ENCODE measurements around the gene CENPT.

Gene CENPT

DNA sequence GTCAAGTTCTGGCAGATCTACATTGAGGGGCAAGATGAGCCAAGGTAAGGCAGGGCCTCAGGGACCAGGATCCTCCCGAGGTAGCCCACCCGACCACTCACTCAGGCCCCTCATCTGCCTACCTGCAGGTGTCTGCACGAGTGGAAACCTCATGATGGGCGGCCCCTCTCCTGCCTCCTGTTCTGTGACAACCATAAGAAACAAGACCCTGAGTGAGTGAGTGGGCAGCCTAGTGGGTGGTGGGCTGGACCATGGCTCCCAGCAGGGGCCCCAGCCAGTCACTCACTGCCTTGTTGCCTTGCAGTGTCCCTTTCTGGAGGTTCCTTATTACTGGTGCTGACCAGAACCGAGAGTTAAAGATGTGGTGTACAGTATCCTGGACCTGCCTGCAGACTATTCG, 30.7 kb upstream of the CENPT start:
- Histone ChIP-seq H3K9ac (no peak overlapping the region), H3K36me3 (ENCODE audit: control insufficient read depth, insufficient read depth, low read length) (no peaks in the 10 kb centered on the region), H3K27me3 (ENCODE audit: control insufficient read depth, insufficient read depth, low read length) (no peaks in the 10 kb centered on the region), H3K79me2 (peaks cover 18% of the 10 kb centered on the region), H3K4me1 (peaks cover 5% of the 10 kb centered on the region), H3K4me2 (ENCODE audit: low read length) (no peak overlapping the region), H2AFZ (no peak overlapping the region), H3K27ac (no peak overlapping the region), H3K4me3 (ENCODE audit: low read depth, low read length) (no peak overlapping the region), H3K9me3 (ENCODE audit: control insufficient read depth, low read length) (no peaks in the 10 kb centered on the region)
- TF ChIP-seq, protein P1, sequence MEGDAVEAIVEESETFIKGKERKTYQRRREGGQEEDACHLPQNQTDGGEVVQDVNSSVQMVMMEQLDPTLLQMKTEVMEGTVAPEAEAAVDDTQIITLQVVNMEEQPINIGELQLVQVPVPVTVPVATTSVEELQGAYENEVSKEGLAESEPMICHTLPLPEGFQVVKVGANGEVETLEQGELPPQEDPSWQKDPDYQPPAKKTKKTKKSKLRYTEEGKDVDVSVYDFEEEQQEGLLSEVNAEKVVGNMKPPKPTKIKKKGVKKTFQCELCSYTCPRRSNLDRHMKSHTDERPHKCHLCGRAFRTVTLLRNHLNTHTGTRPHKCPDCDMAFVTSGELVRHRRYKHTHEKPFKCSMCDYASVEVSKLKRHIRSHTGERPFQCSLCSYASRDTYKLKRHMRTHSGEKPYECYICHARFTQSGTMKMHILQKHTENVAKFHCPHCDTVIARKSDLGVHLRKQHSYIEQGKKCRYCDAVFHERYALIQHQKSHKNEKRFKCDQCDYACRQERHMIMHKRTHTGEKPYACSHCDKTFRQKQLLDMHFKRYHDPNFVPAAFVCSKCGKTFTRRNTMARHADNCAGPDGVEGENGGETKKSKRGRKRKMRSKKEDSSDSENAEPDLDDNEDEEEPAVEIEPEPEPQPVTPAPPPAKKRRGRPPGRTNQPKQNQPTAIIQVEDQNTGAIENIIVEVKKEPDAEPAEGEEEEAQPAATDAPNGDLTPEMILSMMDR (IDR thresholded peaks at IDR 0.05): no peak

DNA sequence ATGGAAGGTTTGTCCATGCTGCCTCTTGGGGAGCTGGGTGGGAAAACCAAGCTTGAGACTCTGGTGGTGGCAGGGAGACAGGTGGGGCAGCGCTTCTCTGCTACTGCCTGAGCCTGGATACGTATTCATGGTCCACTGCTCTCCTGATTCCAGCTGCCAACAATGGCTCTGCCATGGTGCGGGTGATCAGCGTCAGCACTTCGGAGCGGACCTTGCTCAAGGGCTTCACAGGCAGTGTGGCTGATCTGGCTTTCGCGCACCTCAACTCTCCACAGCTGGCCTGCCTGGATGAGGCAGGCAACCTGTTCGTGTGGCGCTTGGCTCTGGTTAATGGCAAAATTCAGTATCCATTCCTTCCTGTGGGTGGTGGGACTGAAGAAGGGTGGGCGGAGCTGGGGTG, 29.6 kb upstream of the CENPT start:
- Histone ChIP-seq H2AFZ (no peak overlapping the region), H3K27ac (no peak overlapping the region), H3K9me3 (ENCODE audit: control insufficient read depth, low read length) (no peaks in the 10 kb centered on the region), H3K4me1 (peaks cover 11% of the 10 kb centered on the region), H3K4me3 (ENCODE audit: low read depth, low read length) (no peak overlapping the region), H3K79me2 (peaks cover 23% of the 10 kb centered on the region), H3K4me2 (ENCODE audit: low read length) (peak overlapping the region; percentile 33), H3K27me3 (ENCODE audit: control insufficient read depth, insufficient read depth, low read length) (no peaks in the 10 kb centered on the region), H3K9ac (no peak overlapping the region), H3K36me3 (ENCODE audit: control insufficient read depth, insufficient read depth, low read length) (no peaks in the 10 kb centered on the region)
- TF ChIP-seq, protein P1 (IDR thresholded peaks at IDR 0.05): no peak

DNA sequence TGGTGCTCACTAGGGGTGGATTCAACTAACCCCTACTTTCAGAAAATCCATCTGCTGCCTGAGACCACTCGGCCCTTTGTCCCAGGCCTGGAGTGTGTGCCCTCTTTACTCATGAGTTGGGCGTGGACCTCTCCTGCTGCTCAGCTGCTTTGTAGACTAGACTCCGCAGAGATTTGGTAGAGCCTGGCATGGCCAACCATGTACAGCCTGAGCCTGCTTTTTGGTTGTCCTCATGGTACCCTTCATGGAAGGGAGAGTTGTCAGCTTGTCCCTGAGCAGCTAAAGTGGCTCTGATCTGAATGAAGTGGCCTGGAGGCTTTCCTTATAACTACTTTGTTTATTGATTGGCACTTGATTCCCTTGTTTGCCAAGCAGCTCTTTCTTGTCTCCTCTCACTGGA, 26.9 kb upstream of the CENPT start:
- Histone ChIP-seq H3K9ac (no peak overlapping the region), H3K79me2 (peaks cover 23% of the 10 kb centered on the region), H2AFZ (no peak overlapping the region), H3K27me3 (ENCODE audit: control insufficient read depth, insufficient read depth, low read length) (no peaks in the 10 kb centered on the region), H3K4me3 (ENCODE audit: low read depth, low read length) (peak overlapping the region; percentile 72), H3K4me2 (ENCODE audit: low read length) (peak overlapping the region; percentile 85), H3K27ac (no peak overlapping the region), H3K4me1 (peaks cover 11% of the 10 kb centered on the region), H3K9me3 (ENCODE audit: control insufficient read depth, low read length) (no peaks in the 10 kb centered on the region), H3K36me3 (ENCODE audit: control insufficient read depth, insufficient read depth, low read length) (no peaks in the 10 kb centered on the region)
- TF ChIP-seq, protein P1 (IDR thresholded peaks at IDR 0.05): no peak

DNA sequence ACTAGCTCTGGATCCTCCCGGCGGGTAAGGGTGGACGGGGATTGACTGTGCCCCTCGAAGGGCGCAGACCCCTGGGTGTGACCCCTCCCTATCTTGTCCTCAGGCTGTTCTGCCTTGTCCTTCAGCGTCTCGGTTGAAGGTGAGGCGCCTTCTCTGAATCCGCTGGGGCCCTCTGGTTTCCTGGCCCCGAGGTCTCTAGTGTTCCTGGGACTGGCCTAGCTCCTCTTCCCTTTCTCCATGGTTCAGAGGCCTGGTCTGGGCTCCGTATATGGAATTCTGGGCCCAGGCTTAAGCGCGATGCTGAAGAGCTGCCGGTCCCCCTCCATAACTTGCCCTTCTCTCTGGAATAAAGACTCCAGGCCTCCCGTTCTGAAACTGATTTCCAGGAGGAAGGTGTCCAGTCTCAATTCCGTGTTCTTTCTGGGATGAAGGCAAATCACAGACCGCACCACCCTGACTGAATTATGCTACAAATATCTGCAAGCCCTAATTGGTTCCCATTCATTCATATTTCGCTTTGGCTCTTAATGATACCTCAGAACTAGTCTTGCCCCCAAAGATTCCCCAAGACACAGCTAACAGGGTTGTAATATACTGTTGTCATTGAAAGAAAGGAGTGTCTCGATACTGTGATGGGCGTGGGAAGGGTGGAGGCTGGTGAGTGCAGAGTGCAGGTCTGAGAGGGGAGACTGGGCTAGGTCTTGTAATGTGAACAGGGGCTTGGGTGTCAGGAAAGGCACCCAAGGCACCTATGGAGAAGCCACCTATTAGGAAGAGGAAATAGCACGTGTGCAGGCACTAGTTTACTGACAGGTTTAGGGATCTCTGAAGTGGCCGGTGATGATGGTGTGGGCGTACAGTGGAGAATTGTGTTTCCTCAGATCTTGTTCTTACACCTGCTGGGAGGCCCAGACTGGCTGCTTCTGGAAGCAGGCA, 26.2 kb upstream of the CENPT start:
- Histone ChIP-seq H3K9me3 (ENCODE audit: control insufficient read depth, low read length) (no peaks in the 10 kb centered on the region), H3K9ac (peak overlapping the region; percentile 74), H2AFZ (peak overlapping the region; percentile 89), H3K27ac (peak overlapping the region; percentile 61), H3K36me3 (ENCODE audit: control insufficient read depth, insufficient read depth, low read length) (no peaks in the 10 kb centered on the region), H3K27me3 (ENCODE audit: control insufficient read depth, insufficient read depth, low read length) (no peaks in the 10 kb centered on the region), H3K79me2 (peaks cover 23% of the 10 kb centered on the region), H3K4me3 (ENCODE audit: low read depth, low read length) (peak overlapping the region; percentile 72), H3K4me1 (peaks cover 11% of the 10 kb centered on the region), H3K4me2 (ENCODE audit: low read length) (peak overlapping the region; percentile 85)
- TF ChIP-seq, protein P1 (IDR thresholded peaks at IDR 0.05): no peak

Data from parathyroid adenoma (tissue), 2 donors.